Activated CD8-positive, alpha-beta memory T cell treated with anti-CD3 and anti-CD28 coated beads, Interleukin-2, amount 10 ng/mL, durations not matched to agents 7 days and 5 days (primary cell): ENCODE data around the gene SLC46A3. TPM values are rescaled to one million over a fixed set of nuclear protein-coding genes. Genes with fewer than 3 reads are reported as not detected.

Experiments used
- ATAC-seq: fragments of 150-1000 bp; cut with Tn5 transposase; one replicate; pipeline ENCODE4 v1.10.0; 2021; ENCODE audit warnings: moderate library complexity
- CTCF ChIA-PET: fragments of 350-600 bp; sonication (Branson Sonifier 250); formaldehyde crosslinking; loops from one replicate; lab custom pipeline; 2021; ENCODE audit warnings: antibody characterized with exemption; lab: Charles Lee
- DNase-seq: peaks from one replicate; pipeline ENCODE4 v3.0.0-alpha.2; 2020
- H3K27ac Mint-ChIP-seq: one replicate; pipeline ENCODE4 v1.8.0; 2021; ENCODE audit warnings: mild to moderate bottlenecking, mixed read lengths
- H3K27me3 Mint-ChIP-seq: one replicate; pipeline ENCODE4 v1.8.0; 2021; ENCODE audit warnings: mixed read lengths
- H3K36me3 Mint-ChIP-seq: one replicate; pipeline ENCODE4 v1.8.0; 2021; ENCODE audit warnings: mild to moderate bottlenecking, mixed read lengths
- H3K4me1 Mint-ChIP-seq: one replicate; pipeline ENCODE4 v1.8.0; 2021; ENCODE audit warnings: mixed read lengths
- H3K4me3 Mint-ChIP-seq: one replicate; pipeline ENCODE4 v1.8.0; 2021; ENCODE audit warnings: mild to moderate bottlenecking, moderate library complexity, mixed read lengths
- H3K9me3 Mint-ChIP-seq: one replicate; pipeline ENCODE4 v1.8.0; 2022; ENCODE audit warnings: low read depth, mixed read lengths
- total RNA-seq, 2 experiments: library from RNA; stranded (reverse); gene quantifications; one replicate each; pipeline ENCODE4 v1.2.3, GENCODE V29; 2021

SLC46A3 gene, protein sequence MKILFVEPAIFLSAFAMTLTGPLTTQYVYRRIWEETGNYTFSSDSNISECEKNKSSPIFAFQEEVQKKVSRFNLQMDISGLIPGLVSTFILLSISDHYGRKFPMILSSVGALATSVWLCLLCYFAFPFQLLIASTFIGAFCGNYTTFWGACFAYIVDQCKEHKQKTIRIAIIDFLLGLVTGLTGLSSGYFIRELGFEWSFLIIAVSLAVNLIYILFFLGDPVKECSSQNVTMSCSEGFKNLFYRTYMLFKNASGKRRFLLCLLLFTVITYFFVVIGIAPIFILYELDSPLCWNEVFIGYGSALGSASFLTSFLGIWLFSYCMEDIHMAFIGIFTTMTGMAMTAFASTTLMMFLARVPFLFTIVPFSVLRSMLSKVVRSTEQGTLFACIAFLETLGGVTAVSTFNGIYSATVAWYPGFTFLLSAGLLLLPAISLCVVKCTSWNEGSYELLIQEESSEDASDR
- total RNA-seq: 1 to 10 TPM; 6.3 to 8.3 TPM

DNA sequence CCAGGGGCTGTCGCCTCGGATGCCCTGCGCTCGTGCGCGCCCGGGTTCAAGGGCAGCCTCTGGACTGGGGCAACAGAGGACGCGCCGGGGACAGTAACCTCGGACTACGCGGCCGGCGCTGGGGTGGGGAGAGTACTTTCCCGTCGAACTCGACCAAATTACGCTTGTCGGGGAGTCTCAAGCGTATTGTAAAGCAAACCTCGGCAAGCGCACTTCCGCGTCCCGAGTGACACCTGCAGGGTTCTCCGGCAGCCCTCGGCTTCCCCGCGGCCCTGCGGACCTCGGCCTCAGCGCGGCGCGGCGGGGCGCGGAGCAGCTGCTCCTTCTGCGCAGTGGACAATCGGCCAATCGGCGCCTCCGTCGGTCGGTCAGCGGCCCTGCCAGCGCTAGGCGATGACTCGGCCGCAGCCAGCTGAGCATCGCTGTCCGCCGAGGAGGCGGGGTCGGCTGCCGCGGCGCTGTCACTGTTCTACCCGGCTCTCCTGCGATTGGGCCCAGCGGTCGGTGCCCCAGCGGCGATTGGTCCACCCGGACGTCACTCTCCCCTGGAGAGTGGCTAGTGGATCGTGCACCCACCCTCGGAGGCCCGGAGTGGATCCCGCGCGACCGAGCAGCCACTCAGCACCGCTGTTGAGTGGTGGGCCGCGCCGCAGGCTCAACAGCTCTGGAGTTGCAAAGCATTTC, at the start of gene SLC46A3:
Gene SLC46A3 (minus strand): TSS at position 428 of the 684 bp plus-strand sequence. CDS start 972 bp downstream, outside the sequence.
- H3K27me3 Mint-ChIP-seq: peaks cover 3% of the 10 kb centered on the region
- peak within 1 kb of the TSS; percentile 86 for H3K27ac Mint-ChIP-seq
- ATAC-seq: peak; percentile 100
- H3K9me3 Mint-ChIP-seq: no peaks in the 10 kb centered on the region
- H3K4me1 Mint-ChIP-seq: peaks cover 22% of the 10 kb centered on the region
- H3K36me3 Mint-ChIP-seq: peaks cover 3% of the 10 kb centered on the region
- CTCF ChIA-PET: interaction anchor here (1.2 to 2.0 kb wide), 2 partner anchors 9 to 60 kb away, joined by 3 to 8 read pairs; partner anchors contain the start of gene POMP
- peak within 1 kb of the TSS; percentile 83 for H3K4me3 Mint-ChIP-seq
- DNase-seq: peak; percentile 98

DNA sequence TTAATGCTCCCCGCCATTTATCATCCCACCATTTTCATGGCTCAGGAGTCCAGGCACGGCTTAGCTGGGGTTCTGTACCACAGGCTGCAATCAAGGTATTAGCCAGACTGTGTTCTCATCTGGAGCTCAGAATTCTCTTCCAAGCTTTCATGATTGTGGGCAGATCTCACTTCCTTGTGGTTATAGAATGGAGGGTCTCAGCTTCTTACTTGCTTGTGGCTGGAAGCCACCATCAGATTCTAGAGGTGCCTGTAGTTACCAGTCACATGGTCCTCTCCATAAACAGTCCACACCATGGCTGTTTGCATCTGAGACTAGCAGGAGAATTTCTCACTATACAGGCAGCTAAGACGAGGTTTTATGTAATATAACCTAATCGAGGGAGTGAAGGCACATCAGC, 45.1 kb upstream of the SLC46A3 start:
- DNase-seq (no peak), ATAC-seq (no peak)
- no peak overlapping the region for H3K27ac Mint-ChIP-seq
- CTCF ChIA-PET: no interaction called here
- no peaks in the 10 kb centered on the region for H3K4me1 Mint-ChIP-seq
- no peaks in the 10 kb centered on the region for H3K27me3 Mint-ChIP-seq
- H3K36me3 Mint-ChIP-seq: peaks cover 2% of the 10 kb centered on the region
- peaks cover 4% of the 10 kb centered on the region for H3K9me3 Mint-ChIP-seq
- H3K4me3 Mint-ChIP-seq: no peak overlapping the region

DNA sequence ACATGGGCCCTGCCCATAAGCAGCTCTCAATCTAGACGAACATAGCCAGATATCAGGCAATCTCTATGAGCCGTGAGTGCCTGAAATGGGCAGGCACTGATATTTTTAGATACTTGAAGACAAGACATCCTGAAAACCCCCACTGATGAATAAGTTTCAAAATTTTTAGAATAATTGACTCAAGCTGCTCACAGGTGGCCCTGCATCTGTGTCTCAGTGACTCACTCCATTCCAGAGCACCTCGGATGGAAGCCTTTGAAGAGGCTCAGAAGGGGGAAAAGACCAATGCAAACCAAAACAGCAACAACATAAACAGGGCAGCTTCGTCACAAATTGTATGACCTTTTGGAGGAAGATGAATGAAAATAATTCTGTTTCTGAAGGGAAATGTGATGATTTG, 42.8 kb upstream of the SLC46A3 start:
- no peak overlapping the region for H3K27ac Mint-ChIP-seq
- ATAC-seq (no peak), DNase-seq (no peak)
- H3K27me3 Mint-ChIP-seq: no peaks in the 10 kb centered on the region
- no peak overlapping the region for H3K4me3 Mint-ChIP-seq
- H3K9me3 Mint-ChIP-seq: no peaks in the 10 kb centered on the region
- peaks cover 3% of the 10 kb centered on the region for H3K36me3 Mint-ChIP-seq
- no peaks in the 10 kb centered on the region for H3K4me1 Mint-ChIP-seq
- CTCF ChIA-PET: no interaction called here

DNA sequence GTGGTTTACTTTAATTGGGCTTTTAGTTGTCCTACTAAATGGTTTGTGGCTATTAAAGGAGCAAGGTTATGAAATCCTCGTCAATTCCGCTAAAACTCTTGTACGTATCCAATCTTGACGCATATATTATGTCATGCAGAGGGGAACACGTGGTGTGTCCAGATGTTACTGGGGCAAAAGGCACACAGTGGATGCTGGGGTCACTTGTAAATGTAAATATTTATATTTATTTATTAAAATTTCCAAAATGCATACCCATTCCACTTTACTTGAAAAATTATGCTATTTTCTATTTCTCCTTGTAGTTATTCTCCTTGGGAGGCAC, 36.7 kb upstream of the SLC46A3 start:
- Mint-ChIP-seq H3K4me3 (no peak overlapping the region), H3K4me1 (peaks cover 19% of the 10 kb centered on the region), H3K27me3 (no peaks in the 10 kb centered on the region), H3K9me3 (peaks cover 2% of the 10 kb centered on the region), H3K36me3 (peaks cover 4% of the 10 kb centered on the region), H3K27ac (no peak overlapping the region)
- no peak for ATAC-seq
- no peak for DNase-seq
- CTCF ChIA-PET: no interaction called here

DNA sequence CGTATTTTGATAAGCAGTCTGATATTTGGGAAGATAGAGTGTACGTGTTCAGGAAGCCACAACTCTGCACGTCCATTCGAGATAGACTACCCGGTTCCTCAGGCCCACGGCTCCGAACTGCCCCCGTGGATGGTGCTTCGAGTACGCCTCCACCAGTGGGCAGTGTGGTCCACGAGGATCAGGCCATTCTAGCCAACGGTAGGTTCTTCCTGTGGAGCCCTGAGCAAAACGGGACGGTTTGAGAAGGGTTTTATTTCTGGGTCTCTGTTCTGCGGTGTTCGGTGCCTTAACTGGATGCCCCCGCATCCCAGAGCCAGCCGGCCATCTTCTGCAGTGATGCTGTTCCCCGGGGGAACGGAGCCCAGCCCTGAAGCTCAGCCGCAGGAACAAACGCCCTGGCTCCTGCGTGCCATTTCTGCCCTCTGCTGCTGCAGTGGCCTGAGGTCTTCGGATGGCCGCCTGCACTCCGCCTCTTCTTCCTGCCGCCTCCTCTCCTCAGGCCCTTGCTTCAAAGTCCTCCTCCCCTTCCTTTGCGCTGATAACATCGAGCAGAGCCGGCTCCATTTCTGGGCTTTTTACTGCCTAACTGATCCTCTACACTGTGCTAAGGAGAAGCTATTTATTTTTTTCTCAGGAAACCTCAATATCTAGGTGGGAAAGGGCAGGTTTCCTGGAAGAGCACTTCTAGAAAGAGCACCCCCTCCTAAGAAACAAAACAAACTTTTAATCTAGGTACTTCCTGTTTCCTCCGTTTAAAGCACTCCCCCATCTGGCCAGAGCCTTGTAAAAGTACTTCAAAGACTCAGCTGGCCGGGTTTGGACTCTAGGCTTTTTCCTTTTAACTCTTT, 36.2 kb upstream of the SLC46A3 start:
- peak overlapping the region; percentile 54 for H3K27ac Mint-ChIP-seq
- H3K27me3 Mint-ChIP-seq: no peaks in the 10 kb centered on the region
- CTCF ChIA-PET: no interaction called here
- peak overlapping the region; percentile 30 for H3K4me3 Mint-ChIP-seq
- H3K9me3 Mint-ChIP-seq: peaks cover 2% of the 10 kb centered on the region
- ATAC-seq (no peak), DNase-seq (no peak)
- H3K4me1 Mint-ChIP-seq: peaks cover 19% of the 10 kb centered on the region
- H3K36me3 Mint-ChIP-seq: peaks cover 4% of the 10 kb centered on the region

DNA sequence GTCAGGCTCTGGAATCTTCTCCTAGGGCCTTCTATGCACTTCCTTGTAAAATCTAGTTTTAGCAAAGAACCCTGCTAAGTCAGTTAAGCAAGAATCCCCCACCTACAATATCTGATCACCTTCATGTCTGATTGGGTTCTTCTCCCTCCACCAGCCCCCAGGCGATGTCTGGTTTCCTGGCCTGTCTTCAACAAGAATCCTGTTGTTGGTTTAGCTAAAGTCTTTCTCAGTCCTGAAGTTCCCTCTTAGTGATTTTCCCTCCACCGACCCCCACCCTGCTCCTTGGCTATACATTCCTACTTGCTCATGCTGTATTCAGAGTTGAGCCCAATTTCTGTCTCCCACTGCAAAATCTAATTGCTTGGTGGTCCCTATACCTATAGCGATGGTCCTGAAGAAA, 35.2 kb upstream of the SLC46A3 start:
- CTCF ChIA-PET: no interaction called here
- no peak overlapping the region for H3K27ac Mint-ChIP-seq
- peaks cover 19% of the 10 kb centered on the region for H3K4me1 Mint-ChIP-seq

DNA sequence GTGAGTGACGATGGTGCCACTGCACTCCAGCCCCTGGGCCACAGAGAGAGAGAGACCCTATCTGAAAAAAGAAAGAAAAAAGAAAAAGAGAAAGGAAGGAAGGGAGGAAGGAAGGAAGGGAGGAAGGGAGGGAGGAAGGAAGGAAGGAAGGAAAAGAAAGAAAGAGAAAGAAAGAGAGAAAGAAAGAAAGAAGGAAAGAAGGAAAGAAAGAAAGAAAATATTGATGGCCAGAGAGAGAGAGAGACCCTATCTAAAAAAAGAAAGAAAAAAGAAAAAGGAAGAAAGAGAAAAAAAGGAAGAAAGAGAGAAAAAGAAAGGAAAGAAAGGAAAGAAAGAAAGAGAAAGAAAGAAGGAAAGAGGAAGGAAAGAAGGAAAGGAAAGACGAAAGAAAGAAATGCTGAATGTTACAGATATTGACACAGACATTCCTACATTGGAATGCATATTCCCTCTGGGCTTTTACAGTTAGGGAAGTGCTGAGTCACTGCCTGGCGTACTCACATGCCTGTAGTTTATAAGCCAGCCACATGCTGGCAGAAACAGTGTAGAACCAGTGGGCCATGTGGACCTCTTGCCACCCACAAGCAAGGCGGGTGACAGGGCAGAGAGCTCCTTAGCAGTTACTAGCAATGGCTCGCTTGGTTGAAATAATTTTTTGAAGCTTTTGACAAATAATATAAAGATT, 34.6 kb upstream of the SLC46A3 start:
- Mint-ChIP-seq H3K4me3 (no peak overlapping the region), H3K27ac (no peak overlapping the region), H3K36me3 (peaks cover 1% of the 10 kb centered on the region), H3K27me3 (no peaks in the 10 kb centered on the region), H3K4me1 (peaks cover 19% of the 10 kb centered on the region), H3K9me3 (peaks cover 4% of the 10 kb centered on the region)
- no peak for ATAC-seq
- CTCF ChIA-PET: no interaction called here
- no peak for DNase-seq

More for the DNA sequence above, 35.2 kb upstream of the SLC46A3 start:
- Mint-ChIP-seq H3K27me3 (no peaks in the 10 kb centered on the region), H3K4me3 (no peak overlapping the region), H3K36me3 (peaks cover 3% of the 10 kb centered on the region), H3K9me3 (peaks cover 4% of the 10 kb centered on the region)
- ATAC-seq: no peak
- no peak for DNase-seq

DNA sequence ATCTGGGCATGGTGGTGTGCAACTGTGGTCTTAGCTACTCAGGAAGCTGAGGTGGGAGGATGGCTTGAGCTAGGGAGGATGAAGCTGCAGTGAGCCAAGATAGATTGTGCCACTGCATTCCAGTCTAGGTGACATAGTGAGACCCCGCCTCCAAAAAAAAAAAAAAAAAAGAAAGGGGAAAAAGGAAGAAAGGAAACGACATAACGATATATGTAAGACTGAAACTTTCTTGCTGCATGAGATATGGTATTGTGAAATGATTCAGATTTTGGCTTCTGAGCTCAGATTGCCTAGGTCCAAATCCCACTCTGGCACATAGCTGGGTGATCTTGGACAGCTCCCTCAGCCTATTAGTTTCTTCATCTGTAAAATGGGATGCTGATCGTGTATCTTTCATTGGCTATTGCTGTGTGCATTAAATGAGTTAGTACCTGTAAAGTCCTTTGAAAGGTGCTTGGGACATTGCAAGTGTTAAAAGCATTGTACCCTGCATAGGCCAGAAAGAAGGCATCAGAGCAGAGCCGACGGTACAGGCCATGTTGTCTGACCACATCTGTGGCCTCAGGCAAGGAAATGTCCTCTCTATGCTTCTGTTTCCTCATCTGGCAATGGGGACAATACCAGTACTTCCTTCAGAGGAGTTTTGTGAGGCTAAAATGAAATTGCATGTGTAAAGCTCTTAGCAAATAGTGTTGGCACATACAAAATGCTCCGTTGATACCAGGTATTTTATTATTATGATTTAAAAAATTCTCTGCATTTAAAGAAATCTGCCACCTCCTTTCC, 32.6 kb upstream of the SLC46A3 start:
- ATAC-seq: no peak
- H3K4me1 Mint-ChIP-seq: peaks cover 19% of the 10 kb centered on the region
- H3K27ac Mint-ChIP-seq: no peak overlapping the region
- H3K4me3 Mint-ChIP-seq: no peak overlapping the region
- H3K9me3 Mint-ChIP-seq: peaks cover 4% of the 10 kb centered on the region
- H3K27me3 Mint-ChIP-seq: peaks cover 5% of the 10 kb centered on the region
- DNase-seq: no peak
- CTCF ChIA-PET: interaction anchor here (0.7 kb wide), 1 partner anchor 1314 kb away, joined by 3 read pairs; no protein-coding TSS in a partner anchor
- peaks cover 1% of the 10 kb centered on the region for H3K36me3 Mint-ChIP-seq

DNA sequence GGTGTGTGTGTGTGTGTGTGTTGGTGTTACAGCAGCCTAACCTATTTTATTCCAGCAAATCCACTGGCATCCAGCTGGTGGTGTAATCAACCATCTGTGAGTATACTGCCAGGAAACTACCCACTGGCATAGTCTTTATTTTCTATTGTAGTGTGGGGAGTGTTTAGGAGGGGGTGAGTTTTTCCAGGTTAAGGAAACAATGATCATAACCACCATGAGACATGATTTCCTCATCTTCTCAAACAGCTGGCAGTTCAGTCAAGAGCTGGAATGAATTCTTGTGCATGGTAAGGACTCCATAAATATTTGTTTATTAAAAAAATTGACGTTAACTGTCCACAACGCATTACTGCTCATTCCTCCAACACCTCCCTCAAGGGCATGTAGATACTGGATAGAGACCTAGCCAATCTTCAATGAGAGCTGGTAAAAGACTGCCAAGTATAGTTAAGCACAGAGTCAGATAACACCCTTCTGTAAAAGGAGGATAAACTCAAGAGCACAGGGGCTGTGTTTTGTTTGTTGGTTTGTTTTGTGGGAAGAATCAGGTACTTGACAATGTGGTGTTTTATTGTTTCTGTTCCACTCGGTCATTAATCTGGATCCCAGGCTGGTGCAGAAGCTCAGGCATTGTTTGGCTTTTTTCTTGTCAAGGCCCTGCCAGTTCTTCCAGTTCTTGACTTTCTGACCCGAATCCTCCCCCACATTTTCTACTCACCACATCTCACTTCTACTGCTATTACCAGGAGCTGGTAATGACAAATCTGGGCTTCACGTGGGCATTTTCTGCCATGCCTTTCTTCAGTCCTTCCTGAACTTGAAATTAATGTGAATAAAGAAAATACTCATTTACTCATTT, 31.6 kb upstream of the SLC46A3 start:
- CTCF ChIA-PET: no interaction called here
- H3K4me1 Mint-ChIP-seq: peaks cover 18% of the 10 kb centered on the region
- ATAC-seq (no peak), DNase-seq (no peak)
- H3K4me3 Mint-ChIP-seq: no peak overlapping the region
- peaks cover 4% of the 10 kb centered on the region for H3K9me3 Mint-ChIP-seq
- H3K36me3 Mint-ChIP-seq: peaks cover 1% of the 10 kb centered on the region
- H3K27ac Mint-ChIP-seq: no peak overlapping the region
- peaks cover 8% of the 10 kb centered on the region for H3K27me3 Mint-ChIP-seq

DNA sequence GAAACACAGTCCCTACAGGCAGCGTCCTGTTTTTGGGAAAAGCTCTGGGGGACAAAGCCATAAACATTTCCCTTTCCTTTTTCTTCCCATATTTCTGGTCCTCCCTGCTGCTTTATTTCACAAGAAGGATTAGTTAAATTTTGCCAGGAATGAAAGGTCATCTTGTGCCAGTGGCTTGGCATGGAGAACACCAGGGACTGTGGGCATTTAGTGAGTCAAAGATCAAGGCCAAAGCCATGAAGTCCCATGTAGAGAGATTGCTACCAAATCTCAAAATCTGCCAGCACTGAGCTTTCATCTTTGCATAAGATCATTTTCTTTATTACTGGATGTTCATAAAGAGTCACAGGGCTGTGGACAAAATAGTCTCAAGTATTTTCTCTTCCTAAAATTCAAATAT, 29.1 kb upstream of the SLC46A3 start:
- Mint-ChIP-seq H3K36me3 (no peaks in the 10 kb centered on the region), H3K27me3 (peaks cover 12% of the 10 kb centered on the region), H3K27ac (no peak overlapping the region), H3K4me3 (no peak overlapping the region), H3K4me1 (peaks cover 7% of the 10 kb centered on the region), H3K9me3 (peaks cover 2% of the 10 kb centered on the region)
- ATAC-seq (no peak), DNase-seq (no peak)
- CTCF ChIA-PET: no interaction called here

DNA sequence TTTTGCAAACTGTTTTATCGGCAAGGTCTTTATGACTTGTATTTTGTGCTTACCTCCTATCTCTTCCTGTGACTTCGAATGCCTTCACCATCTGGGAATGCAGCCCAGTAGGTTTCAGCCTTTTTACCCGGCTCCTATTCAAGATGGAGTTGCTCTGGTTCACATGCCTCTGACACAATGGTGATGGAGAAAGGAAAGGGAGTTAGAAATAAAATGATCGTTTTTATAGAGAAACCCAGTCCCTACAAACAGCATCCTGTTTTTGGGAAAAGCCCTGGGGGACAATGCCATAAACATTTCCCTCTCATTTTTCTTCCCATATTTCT, 27.5 kb upstream of the SLC46A3 start:
- DNase-seq (no peak), ATAC-seq (no peak)
- Mint-ChIP-seq H3K27ac (no peak overlapping the region), H3K36me3 (no peaks in the 10 kb centered on the region), H3K9me3 (peaks cover 2% of the 10 kb centered on the region), H3K4me3 (no peak overlapping the region), H3K27me3 (peaks cover 12% of the 10 kb centered on the region), H3K4me1 (peaks cover 3% of the 10 kb centered on the region)
- CTCF ChIA-PET: no interaction called here

DNA sequence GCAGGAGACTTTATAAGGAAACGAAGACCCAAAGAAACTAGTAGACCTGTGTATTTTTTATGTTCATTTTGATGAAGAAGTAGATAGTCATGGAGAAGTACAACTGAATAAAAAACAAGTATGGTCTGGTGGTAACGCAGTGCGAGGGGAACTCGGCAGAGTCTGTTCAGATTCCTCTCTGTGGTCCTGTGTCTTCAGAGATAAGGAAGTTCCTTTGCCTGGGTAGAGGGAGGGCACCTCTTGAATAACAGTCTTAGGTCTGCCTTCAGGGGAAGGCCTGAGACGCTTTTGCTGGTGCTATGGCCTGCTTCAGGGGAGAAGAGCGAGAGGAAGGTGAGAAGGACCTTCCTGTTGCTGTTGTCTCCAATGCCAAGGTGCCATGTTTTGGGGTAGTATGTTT, 25.9 kb upstream of the SLC46A3 start:
- H3K27ac Mint-ChIP-seq: no peak overlapping the region
- H3K4me1 Mint-ChIP-seq: no peaks in the 10 kb centered on the region
- no peak overlapping the region for H3K4me3 Mint-ChIP-seq
- no peaks in the 10 kb centered on the region for H3K36me3 Mint-ChIP-seq
- H3K9me3 Mint-ChIP-seq: peaks cover 2% of the 10 kb centered on the region
- ATAC-seq: no peak
- peaks cover 12% of the 10 kb centered on the region for H3K27me3 Mint-ChIP-seq
- no peak for DNase-seq
- CTCF ChIA-PET: no interaction called here
